ENCODE measurements around the gene SECISBP2. TPM values are rescaled to one million over a fixed set of nuclear protein-coding genes. Genes with fewer than 3 reads are reported as not detected.

The SECISBP2 gene
- total and polyA plus RNA-seq, 2 of the 13 experiments (the other 11 are each of a cell fraction or from before 2014, with no cell fraction given) = 32.4 to 38.0 TPM

DNA sequence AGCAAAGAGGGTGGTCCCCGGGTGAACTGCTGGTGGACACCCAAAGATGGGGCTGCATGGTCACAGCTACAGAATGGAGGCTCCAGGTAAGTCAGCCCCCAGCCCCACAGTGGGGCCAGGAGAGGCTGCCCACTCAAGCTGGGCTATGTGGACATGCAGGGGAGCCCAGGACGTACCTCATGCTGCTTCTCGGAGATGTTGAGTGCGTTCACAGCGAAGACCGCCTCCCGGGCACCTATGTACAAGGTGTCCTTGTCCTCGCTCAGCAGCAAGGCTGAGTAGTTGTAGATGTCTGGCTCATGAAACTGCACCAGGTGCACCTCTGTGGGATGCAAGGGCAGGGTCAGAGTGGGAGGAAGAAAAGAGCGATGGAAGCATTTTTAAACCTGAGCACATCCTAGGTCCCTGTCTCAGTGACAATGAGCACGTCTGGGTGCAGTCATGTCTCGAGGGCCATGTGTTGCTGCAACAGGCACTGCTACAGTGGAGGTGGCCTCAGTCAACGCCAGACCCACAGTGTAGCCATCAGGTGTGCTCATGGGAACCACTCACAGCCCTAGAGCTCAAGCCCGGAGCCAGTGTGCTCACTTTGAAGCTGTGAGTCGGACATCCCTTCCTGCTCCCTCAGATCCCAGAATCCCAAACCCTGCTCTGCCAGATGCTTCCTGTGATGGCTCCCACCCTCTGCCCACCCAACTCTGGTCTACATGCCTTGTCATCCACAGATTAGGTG is 84.6 kb downstream of the SECISBP2 start (continued):
- TF ChIP-seq RAD21 (CRISPR knock-in tag; IDR thresholded peaks at IDR 0.05) = no peak
- no peak for TF ChIP-seq EP300 (IDR thresholded peaks at IDR 0.05; ENCODE audit: low read depth in 2 of 2, low read length in 2 of 2)
- no peak for TF ChIP-seq EP300 (CRISPR knock-in tag; IDR thresholded peaks at IDR 0.05; ENCODE audit: borderline replicate concordance)
- TF ChIP-seq ZNF253 (CRISPR knock-in tag; IDR thresholded peaks at IDR 0.05; ENCODE audit: borderline replicate concordance) = no peak
- TF ChIP-seq ZNF12 (CRISPR knock-in tag; IDR thresholded peaks at IDR 0.05) = no peak
- TF ChIP-seq MLLT10 (CRISPR knock-in tag; IDR thresholded peaks at IDR 0.05) = no peak
- TF ChIP-seq ELF1 (CRISPR knock-in tag; IDR thresholded peaks at IDR 0.05) = no peak
- TF ChIP-seq, protein P1, sequence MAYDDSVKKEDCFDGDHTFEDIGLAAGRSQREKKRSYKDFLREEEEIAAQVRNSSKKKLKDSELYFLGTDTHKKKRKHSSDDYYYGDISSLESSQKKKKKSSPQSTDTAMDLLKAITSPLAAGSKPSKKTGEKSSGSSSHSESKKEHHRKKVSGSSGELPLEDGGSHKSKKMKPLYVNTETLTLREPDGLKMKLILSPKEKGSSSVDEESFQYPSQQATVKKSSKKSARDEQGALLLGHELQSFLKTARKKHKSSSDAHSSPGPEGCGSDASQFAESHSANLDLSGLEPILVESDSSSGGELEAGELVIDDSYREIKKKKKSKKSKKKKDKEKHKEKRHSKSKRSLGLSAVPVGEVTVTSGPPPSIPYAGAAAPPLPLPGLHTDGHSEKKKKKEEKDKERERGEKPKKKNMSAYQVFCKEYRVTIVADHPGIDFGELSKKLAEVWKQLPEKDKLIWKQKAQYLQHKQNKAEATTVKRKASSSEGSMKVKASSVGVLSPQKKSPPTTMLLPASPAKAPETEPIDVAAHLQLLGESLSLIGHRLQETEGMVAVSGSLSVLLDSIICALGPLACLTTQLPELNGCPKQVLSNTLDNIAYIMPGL (CRISPR knock-in tag; IDR thresholded peaks at IDR 0.05; ENCODE audit: borderline replicate concordance in 1 of 2, low read depth in 1 of 2) = no peak

DNA sequence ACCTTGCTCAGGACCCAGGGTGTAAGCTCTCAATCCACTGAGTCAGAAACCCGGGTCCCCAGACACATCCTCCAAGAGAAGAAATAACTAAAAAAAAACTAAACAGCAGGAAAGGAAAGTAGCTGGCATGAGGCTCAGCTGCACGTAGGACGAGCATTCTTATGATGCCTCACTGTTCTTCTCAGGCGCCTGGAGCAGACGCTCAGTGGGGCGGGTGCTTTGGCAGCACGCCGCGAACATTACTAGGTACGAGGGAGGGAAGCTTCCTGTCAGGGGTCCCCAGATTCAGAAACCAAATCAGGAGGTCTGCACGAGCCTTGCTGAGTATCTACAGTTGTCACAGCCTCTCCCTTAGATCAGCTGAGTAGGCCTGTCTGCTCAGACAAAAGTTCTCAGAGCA is 85.8 kb downstream of the SECISBP2 start:
- no peaks in the 10 kb centered on the region for H4K20me1 ChIP-seq (ENCODE audit: insufficient read depth, low read length)
- ChIA-PET CTCF (ENCODE audit: low intra/inter-chr PET ratio, low total read pairs) (no interaction called here), POLR2A (no interaction called here)
- intact Hi-C loops (cut with micrococcal nuclease; ENCODE audit: unreplicated experiment) = no loop called here
- no peaks in the 10 kb centered on the region for H3K9me3 ChIP-seq (ENCODE audit: low read length)
- no peaks in the 10 kb centered on the region for H3K79me2 ChIP-seq (ENCODE audit: insufficient read depth, low read length)
- no peaks in the 10 kb centered on the region for H3K36me3 ChIP-seq (replicated peaks in 1 of 2; ENCODE audit: control insufficient read depth in 1 of 2, insufficient read depth in 2 of 2, low read length in 2 of 2)
- H3K9ac ChIP-seq (ENCODE audit: insufficient read depth, low read depth, low read length) = no peak overlapping the region
- no peak overlapping the region for H2AFZ ChIP-seq (ENCODE audit: low read length)
- no peaks in the 10 kb centered on the region for H3K4me1 ChIP-seq (ENCODE audit: insufficient read depth, low read length)
- TF ChIP-seq PCBP1 (IDR thresholded peaks at IDR 0.05; ENCODE audit: borderline replicate concordance, low read depth, low read length) (no peak), JUNB (CRISPR knock-in tag; IDR thresholded peaks at IDR 0.05; ENCODE audit: borderline replicate concordance) (no peak)
- 71% methylated on average over 6 of the region's 11 CpGs for WGBS (ENCODE audit: low lambda C conversion rate)
- H3K27ac ChIP-seq (ENCODE audit: extremely low read length, insufficient read depth, low read length) = no peak overlapping the region
- H3K27me3 ChIP-seq (ENCODE audit: control insufficient read depth in 1 of 2, insufficient read depth in 2 of 2, low read length in 2 of 2) = no peaks in the 10 kb centered on the region
- in situ Hi-C loops (cut with HindIII; ENCODE audit: extremely low pct_ligation_motif_present, low pct_unique_long_range_greater_than_20kb) = no loop called here
- no TSS peak for BruUV-seq (replicated peaks)
- DNase-seq (ENCODE audit: low spot score) (no peak), FAIRE-seq (no peak), ATAC-seq (no peak)
- H3K4me2 ChIP-seq (ENCODE audit: low read depth, low read length) = no peak overlapping the region
- no peak overlapping the region for H3K4me3 ChIP-seq (replicated peaks in 1 of 3; ENCODE audit: insufficient read depth in 1 of 3, low read depth in 2 of 3, low read length in 3 of 3)
